ENCODE measurements around the gene PTPN14. TPM values are rescaled to one million over a fixed set of nuclear protein-coding genes. Genes with fewer than 3 reads are reported as not detected.

Gene PTPN14
- total and polyA plus RNA-seq, 2 experiments from 2014 or later, result 18.7 to 70.2 TPM

- TF ChIP-seq ETS1 (IDR thresholded peaks at IDR 0.05), result no peak
- TF ChIP-seq NANOG (IDR thresholded peaks at IDR 0.05; ENCODE audit: borderline replicate concordance), result no peak
- no peak for TF ChIP-seq STAT1 (IDR thresholded peaks at IDR 0.05; ENCODE audit: unreplicated experiment)
- no peak for TF ChIP-seq EZH2 (IDR thresholded peaks at IDR 0.05; ENCODE audit: low read depth, unreplicated experiment)
- TF ChIP-seq ZNF462 (CRISPR knock-in tag; IDR thresholded peaks at IDR 0.05), result no peak
These were observed 6.1 kb downstream of the PTPN14 start (continued) for GRCh38 chr1:214545293-214545692.

- no peak overlapping the region for H3K4me3 Mint-ChIP-seq
- TF ChIP-seq ZNF331 (CRISPR knock-in tag; IDR thresholded peaks at IDR 0.05; ENCODE audit: low read depth) (no peak), EZH2phosphoT487 (IDR thresholded peaks at IDR 0.05; ENCODE audit: unreplicated experiment) (no peak), NANOG (IDR thresholded peaks at IDR 0.05; ENCODE audit: borderline replicate concordance) (no peak), EZH2 (IDR thresholded peaks at IDR 0.05; ENCODE audit: low read depth, unreplicated experiment) (no peak), ZNF114 (CRISPR knock-in tag; IDR thresholded peaks at IDR 0.05) (no peak), CREB1 (CRISPR knock-in tag; IDR thresholded peaks at IDR 0.05; ENCODE audit: low read depth) (no peak), STAT1 (IDR thresholded peaks at IDR 0.05; ENCODE audit: unreplicated experiment) (no peak)
- Histone ChIP-seq H3K27ac (ENCODE audit: low read depth) (no peak overlapping the region), H3F3A (replicated peaks; ENCODE audit: low read depth) (no peaks in the 10 kb centered on the region), H3K4me2 (no peak overlapping the region), H3K4me1 (ENCODE audit: insufficient read depth) (peaks cover 59% of the 10 kb centered on the region), H2AFZ (no peak overlapping the region), H3K27me3 (ENCODE audit: insufficient read depth) (no peaks in the 10 kb centered on the region), H4K20me1 (replicated peaks; ENCODE audit: insufficient read depth) (peaks cover 40% of the 10 kb centered on the region), H3K79me2 (replicated peaks; ENCODE audit: insufficient read depth) (peaks cover 100% of the 10 kb centered on the region), H3K4me3 (no peak overlapping the region), H3K9me2 (ENCODE audit: insufficient read depth) (no peaks in the 10 kb centered on the region), H3K36me3 (ENCODE audit: insufficient read depth) (no peaks in the 10 kb centered on the region)
- peaks cover 51% of the 10 kb centered on the region for H3K4me1 Mint-ChIP-seq
- H3K27ac Mint-ChIP-seq, result no peak overlapping the region
- H3K36me3 Mint-ChIP-seq (ENCODE audit: low read depth), result no peaks in the 10 kb centered on the region
- ATAC-seq, result no peak
- no peaks in the 10 kb centered on the region for H3K9me3 Mint-ChIP-seq
- no peak for DNase-seq (ENCODE audit: low spot score)
- H3K27me3 Mint-ChIP-seq (ENCODE audit: insufficient read depth, low read depth, poor library complexity), result peaks cover 1% of the 10 kb centered on the region
These were observed 6.6 kb downstream of the PTPN14 start for GRCh38 chr1:214544791-214545190.

All from GM23338 (cell line).